ENCODE data around the gene TIMM44. TPM values are rescaled to one million over a fixed set of nuclear protein-coding genes. Genes with fewer than 3 reads are reported as not detected.

Gene TIMM44
- total and polyA plus RNA-seq, 10 of the 15 experiments (the other 5 are each of a cell fraction or from before 2014, with no cell fraction given): 6.6 to 90.7 (median 57.6) TPM

- RAD21 ChIA-PET (ENCODE audit: unreplicated experiment): interaction anchor here (1.0 kb wide), 1 partner anchor 331 kb away, joined by 3 read pairs; no protein-coding TSS in a partner anchor
- WGBS (ENCODE audit: insufficient coverage, insufficient replicate concordance, low lambda C conversion rate, missing lambda C conversion rate): 75% methylated on average over 16 of the region's 16 CpGs
- no peaks in the 10 kb centered on the region for H3K36me3 ChIP-seq (ENCODE audit: control insufficient read depth in 2 of 2, insufficient read depth in 2 of 2, low read length in 1 of 2)
- H3K27me3 ChIP-seq (replicated peaks in 1 of 2; ENCODE audit: control insufficient read depth in 2 of 2, insufficient read depth in 2 of 2, low read length in 1 of 2): no peaks in the 10 kb centered on the region
- no peak overlapping the region for H3K9ac ChIP-seq (ENCODE audit: control insufficient read depth, insufficient read depth, low read length)
- no peak overlapping the region for H3K27ac ChIP-seq (ENCODE audit: control insufficient read depth, insufficient read depth)
- DNase-seq (ENCODE audit: low read depth, low spot score) (no peak), ATAC-seq (no peak), FAIRE-seq (no peak)
- in situ Hi-C loops (cut with MboI) (no loop called here), intact Hi-C loops (cut with micrococcal nuclease; ENCODE audit: unreplicated experiment) (no loop called here)
- no peak overlapping the region for H2AFZ ChIP-seq (ENCODE audit: control insufficient read depth, low read depth, low read length)
- H3K4me3 ChIP-seq: no peak overlapping the region
- H3K4me2 ChIP-seq (ENCODE audit: control insufficient read depth, insufficient read depth): no peak overlapping the region
- H4K20me1 ChIP-seq (ENCODE audit: control insufficient read depth, insufficient read depth): no peaks in the 10 kb centered on the region
- POLR2A ChIA-PET: no interaction called here
- TF ChIP-seq EP300 (IDR thresholded peaks at IDR 0.05; ENCODE audit: borderline replicate concordance in 1 of 2, control insufficient read depth in 1 of 2, low read depth in 2 of 2, low read length in 2 of 2): no peak
- no peak for TF ChIP-seq USF1 (IDR thresholded peaks at IDR 0.05; ENCODE audit: borderline replicate concordance, extremely low read length, insufficient read depth, low read depth, low read length)
- H3K9me3 ChIP-seq (replicated peaks; ENCODE audit: control insufficient read depth, insufficient read depth, low read length): no peaks in the 10 kb centered on the region
- H3K4me1 ChIP-seq (ENCODE audit: control insufficient read depth, insufficient read depth, low read length): peaks cover 6% of the 10 kb centered on the region
- SMC1A ChIA-PET (ENCODE audit: uncharacterized antibody, unreplicated experiment): no interaction called here
- peaks cover 7% of the 10 kb centered on the region for H3K79me2 ChIP-seq (ENCODE audit: control insufficient read depth, insufficient read depth, low read length)
- BruUV-seq (replicated peaks): no TSS peak
- CTCF ChIA-PET: interaction anchor here (1.3 kb wide), 1 partner anchor 30 kb away, joined by 3 read pairs; no protein-coding TSS in a partner anchor
Measured at GRCh38 chr19:7898967-7899366, 44.5 kb downstream of the TIMM44 start.

DNA sequence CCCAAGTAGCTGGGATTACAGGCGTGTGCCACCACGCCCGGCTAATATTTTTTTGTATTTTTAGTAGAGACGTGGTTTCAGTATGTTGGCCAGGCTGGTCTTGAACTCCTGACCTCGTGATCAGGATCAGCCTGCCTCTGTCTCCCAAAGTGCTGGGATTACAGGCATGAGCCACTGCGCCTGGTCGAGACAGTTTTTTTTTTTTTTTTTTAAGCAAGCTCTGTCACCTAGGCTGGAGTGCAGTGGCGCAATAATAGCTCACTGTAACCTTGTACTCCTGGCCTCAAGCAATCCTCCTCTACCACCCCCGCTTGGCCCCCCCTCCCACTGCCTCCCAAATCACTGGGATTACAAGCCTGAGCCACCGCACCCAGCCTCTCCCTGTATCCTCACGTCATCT, 46.2 kb downstream of the TIMM44 start:
- no peak overlapping the region for H2AFZ ChIP-seq (ENCODE audit: control insufficient read depth, low read depth, low read length)
- intact Hi-C loops (cut with micrococcal nuclease; ENCODE audit: unreplicated experiment): no loop called here
- no peaks in the 10 kb centered on the region for H3K36me3 ChIP-seq (ENCODE audit: control insufficient read depth in 2 of 2, insufficient read depth in 2 of 2, low read length in 1 of 2)
- H3K4me3 ChIP-seq: no peak overlapping the region
- no peak for ATAC-seq
- H3K27ac ChIP-seq (ENCODE audit: control insufficient read depth, insufficient read depth): no peak overlapping the region
- 43% methylated on average over 11 of the region's 11 CpGs for WGBS (ENCODE audit: insufficient coverage, insufficient replicate concordance, low lambda C conversion rate, missing lambda C conversion rate)
- H3K4me1 ChIP-seq (ENCODE audit: control insufficient read depth, insufficient read depth, low read length): no peaks in the 10 kb centered on the region
- in situ Hi-C loops (cut with MboI): no loop called here
- ChIA-PET RAD21 (ENCODE audit: unreplicated experiment) (no interaction called here), SMC1A (ENCODE audit: uncharacterized antibody, unreplicated experiment) (no interaction called here), CTCF (interaction anchor here (0.6 kb wide), 1 partner anchor 15 kb away, joined by 3 read pairs; no protein-coding TSS in a partner anchor), POLR2A (interaction anchor here (1.1 kb wide), 1 partner anchor 24 kb away, joined by 4 read pairs; no protein-coding TSS in a partner anchor)
- FAIRE-seq: no peak
- H3K27me3 ChIP-seq (replicated peaks in 1 of 2; ENCODE audit: control insufficient read depth in 2 of 2, insufficient read depth in 2 of 2, low read length in 1 of 2): no peaks in the 10 kb centered on the region; a peak in 1 of 4 replicates
- BruUV-seq (replicated peaks): no TSS peak
- no peaks in the 10 kb centered on the region for H4K20me1 ChIP-seq (ENCODE audit: control insufficient read depth, insufficient read depth)
- H3K79me2 ChIP-seq (ENCODE audit: control insufficient read depth, insufficient read depth, low read length): no peaks in the 10 kb centered on the region
- no peak overlapping the region for H3K4me2 ChIP-seq (ENCODE audit: control insufficient read depth, insufficient read depth)
- DNase-seq (ENCODE audit: low read depth, low spot score): no peak
- H3K9ac ChIP-seq (ENCODE audit: control insufficient read depth, insufficient read depth, low read length): no peak overlapping the region
- H3K9me3 ChIP-seq (replicated peaks; ENCODE audit: control insufficient read depth, insufficient read depth, low read length): no peaks in the 10 kb centered on the region
- TF ChIP-seq, protein P1, sequence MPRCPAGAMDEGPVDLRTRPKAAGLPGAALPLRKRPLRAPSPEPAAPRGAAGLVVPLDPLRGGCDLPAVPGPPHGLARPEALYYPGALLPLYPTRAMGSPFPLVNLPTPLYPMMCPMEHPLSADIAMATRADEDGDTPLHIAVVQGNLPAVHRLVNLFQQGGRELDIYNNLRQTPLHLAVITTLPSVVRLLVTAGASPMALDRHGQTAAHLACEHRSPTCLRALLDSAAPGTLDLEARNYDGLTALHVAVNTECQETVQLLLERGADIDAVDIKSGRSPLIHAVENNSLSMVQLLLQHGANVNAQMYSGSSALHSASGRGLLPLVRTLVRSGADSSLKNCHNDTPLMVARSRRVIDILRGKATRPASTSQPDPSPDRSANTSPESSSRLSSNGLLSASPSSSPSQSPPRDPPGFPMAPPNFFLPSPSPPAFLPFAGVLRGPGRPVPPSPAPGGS (IDR thresholded peaks at IDR 0.05; ENCODE audit: borderline replicate concordance, insufficient read depth, low read depth, low read length, poor library complexity, severe bottlenecking): no peak
- TF ChIP-seq NR2F1 (conservative IDR thresholded peaks at IDR 0.05) (no peak), GATAD2B (conservative IDR thresholded peaks at IDR 0.05; ENCODE audit: low read depth) (no peak), PRDM15 (CRISPR knock-in tag; IDR thresholded peaks at IDR 0.05) (no peak), STAT1 (conservative IDR thresholded peaks at IDR 0.05) (no peak)

All from GM12878 (cell line).